ENCODE measurements around the gene FRS3.

The FRS3 gene

DNA sequence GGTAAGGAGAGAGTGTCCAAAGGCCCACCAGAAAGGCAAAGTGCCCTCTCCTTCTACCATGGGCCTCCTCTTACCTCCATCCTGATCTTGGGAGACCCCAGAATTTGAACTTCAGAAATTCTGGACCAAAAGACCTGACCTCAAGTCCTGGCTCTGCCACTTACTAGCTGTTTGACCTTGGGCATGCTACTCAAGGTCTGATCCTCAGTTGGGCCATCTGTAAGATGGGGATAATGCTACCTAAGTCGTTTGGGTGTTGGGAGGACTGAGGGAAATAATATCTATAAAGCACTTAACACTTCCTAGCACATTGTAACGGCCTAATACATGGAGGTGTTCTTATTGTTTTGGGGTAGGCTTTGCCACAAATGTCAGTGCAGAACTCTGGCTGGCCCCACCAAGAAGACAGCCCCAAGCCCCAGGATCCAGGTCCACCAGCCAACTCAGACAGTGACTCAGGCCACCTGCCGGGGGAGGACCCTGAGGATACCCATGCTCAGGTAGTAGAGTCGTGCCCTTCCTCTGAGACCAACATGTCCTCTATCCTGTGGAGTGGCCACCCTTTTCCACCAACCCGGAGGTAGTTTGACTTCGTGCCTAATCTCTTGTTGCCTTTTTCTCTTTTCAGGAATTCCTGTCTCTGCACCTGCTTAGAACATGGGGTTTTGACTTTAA lies 3.5 kb upstream of the FRS3 start:
- CTCF ChIA-PET, result no interaction called here
- TF ChIP-seq SP1 (IDR thresholded peaks at IDR 0.05), result no peak
- no peak for TF ChIP-seq NFRKB (IDR thresholded peaks at IDR 0.05)
- TF ChIP-seq FOXA1 (IDR thresholded peaks at IDR 0.05), result no peak
- no peak for TF ChIP-seq ARNT (IDR thresholded peaks at IDR 0.05)
- no peak for TF ChIP-seq BHLHE40 (IDR thresholded peaks at IDR 0.05; ENCODE audit: borderline replicate concordance)
- TF ChIP-seq CTBP1 (IDR thresholded peaks at IDR 0.05; ENCODE audit: borderline replicate concordance), result no peak
- TF ChIP-seq TARDBP (IDR thresholded peaks at IDR 0.05), result no peak
- TF ChIP-seq ELF4 (IDR thresholded peaks at IDR 0.05), result no peak
- TF ChIP-seq HDGF (IDR thresholded peaks at IDR 0.05; ENCODE audit: borderline replicate concordance), result no peak
- TF ChIP-seq, protein P1, sequence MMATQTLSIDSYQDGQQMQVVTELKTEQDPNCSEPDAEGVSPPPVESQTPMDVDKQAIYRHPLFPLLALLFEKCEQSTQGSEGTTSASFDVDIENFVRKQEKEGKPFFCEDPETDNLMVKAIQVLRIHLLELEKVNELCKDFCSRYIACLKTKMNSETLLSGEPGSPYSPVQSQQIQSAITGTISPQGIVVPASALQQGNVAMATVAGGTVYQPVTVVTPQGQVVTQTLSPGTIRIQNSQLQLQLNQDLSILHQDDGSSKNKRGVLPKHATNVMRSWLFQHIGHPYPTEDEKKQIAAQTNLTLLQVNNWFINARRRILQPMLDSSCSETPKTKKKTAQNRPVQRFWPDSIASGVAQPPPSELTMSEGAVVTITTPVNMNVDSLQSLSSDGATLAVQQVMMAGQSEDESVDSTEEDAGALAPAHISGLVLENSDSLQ (IDR thresholded peaks at IDR 0.05), result no peak
- TF ChIP-seq L3MBTL2 (conservative IDR thresholded peaks at IDR 0.05), result no peak
- no peak for TF ChIP-seq ZNF384 (IDR thresholded peaks at IDR 0.05)
- TF ChIP-seq SUZ12 (IDR thresholded peaks at IDR 0.05), result no peak
- TF ChIP-seq LEF1 (IDR thresholded peaks at IDR 0.05; ENCODE audit: borderline replicate concordance), result no peak
- TF ChIP-seq FOXK2 (IDR thresholded peaks at IDR 0.05), result no peak
- TF ChIP-seq FOXM1 (IDR thresholded peaks at IDR 0.05; ENCODE audit: borderline replicate concordance), result no peak
- DNase-seq (ENCODE audit: extremely low spot score), result no peak
- POLR2A ChIA-PET, result interaction anchor here (1.6 kb wide), 1 partner anchor 268 kb away, joined by 4 read pairs; the partner anchor contains the start of gene TAF8

DNA sequence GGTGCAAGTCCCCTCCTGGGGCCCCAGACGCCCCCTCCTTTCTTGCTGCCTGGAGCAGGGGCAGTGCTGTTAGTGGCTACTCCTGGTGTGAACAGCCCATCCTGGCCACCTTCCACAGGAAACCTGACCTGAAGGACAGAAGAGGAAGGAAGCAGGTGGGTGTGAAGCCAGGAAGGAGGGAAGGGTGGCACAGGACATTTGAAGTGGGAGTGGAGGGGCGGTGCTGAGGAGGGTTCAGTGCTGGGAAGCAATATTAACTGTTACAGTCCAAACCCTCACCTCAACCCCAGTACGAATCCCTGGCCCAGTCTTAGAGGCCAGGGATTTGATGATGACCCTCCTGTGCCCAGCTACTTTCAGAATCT lies 1.6 kb upstream of the FRS3 start:
- TF ChIP-seq NFRKB (IDR thresholded peaks at IDR 0.05) (no peak), FOXK2 (IDR thresholded peaks at IDR 0.05) (no peak), SUZ12 (IDR thresholded peaks at IDR 0.05) (no peak), FOXA1 (IDR thresholded peaks at IDR 0.05) (no peak)
- CTCF ChIA-PET, result interaction anchor here (0.6 to 1.9 kb wide), 4 partner anchors 77 to 263 kb away, joined by 3 to 8 read pairs (median 4); no protein-coding TSS in a partner anchor
- POLR2A ChIA-PET, result interaction anchor here (1.2 kb wide), 1 partner anchor 16 kb away, joined by 3 read pairs; no protein-coding TSS in a partner anchor
- no peak for DNase-seq (ENCODE audit: extremely low spot score)

DNA sequence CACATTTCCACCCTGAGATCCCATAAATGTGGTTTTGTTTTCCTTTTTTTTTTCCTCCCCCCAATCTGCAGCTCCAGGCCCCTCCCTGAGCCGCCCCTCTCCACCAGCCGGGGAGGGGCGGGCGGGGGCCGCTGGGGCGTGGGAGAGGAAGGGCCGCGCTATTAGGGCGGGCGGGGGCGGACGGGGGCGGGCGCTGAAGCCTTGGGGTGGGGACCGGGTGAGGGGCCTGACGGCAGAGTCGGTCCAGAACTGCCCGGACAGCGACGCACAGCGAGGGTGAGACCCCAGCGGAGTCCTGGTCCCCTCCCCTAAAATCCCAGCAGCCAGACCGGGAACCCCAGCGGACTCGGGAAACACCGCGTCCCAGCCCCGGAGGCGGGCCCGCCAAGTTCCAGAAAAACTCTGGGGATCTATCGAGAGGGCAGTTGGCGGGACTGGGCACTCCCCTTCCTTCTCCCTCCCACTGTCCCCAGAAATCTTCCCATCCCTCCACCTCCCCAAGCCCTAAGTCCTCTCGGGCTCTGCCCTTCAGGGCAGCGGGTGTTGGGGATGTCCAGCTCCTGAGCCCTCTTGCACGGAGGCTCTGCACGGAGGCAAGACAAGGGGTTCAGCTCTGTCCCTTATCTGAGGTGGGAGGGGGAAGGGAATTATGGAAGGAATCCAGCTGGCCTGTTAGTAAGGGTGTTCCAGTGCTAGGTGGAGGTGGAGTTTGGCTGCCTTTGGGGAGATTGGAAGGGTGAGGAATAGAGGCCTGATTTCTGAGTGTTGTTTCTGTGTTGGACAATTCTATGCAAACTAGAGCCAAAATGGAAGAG lies 1.1 kb upstream of the FRS3 start, which contains the start of gene PRICKLE4:
Gene PRICKLE4, plus strand, starts transcription at position 232 of the 815 bp plus-strand sequence. CDS start 2,692 bp downstream, outside the sequence.
- ChIA-PET CTCF (interaction anchor here (0.6 to 1.9 kb wide), 5 partner anchors 76 to 445 kb away, joined by 3 to 8 read pairs (median 3); no protein-coding TSS in a partner anchor), POLR2A (interaction anchor here (0.9 to 1.2 kb wide), 2 partner anchors 17 to 46 kb away, joined by 3 to 4 read pairs; no protein-coding TSS in a partner anchor)
- DNase-seq (ENCODE audit: extremely low spot score), result no peak
- TF ChIP-seq L3MBTL2 (conservative IDR thresholded peaks at IDR 0.05) (no peak), CTBP1 (IDR thresholded peaks at IDR 0.05; ENCODE audit: borderline replicate concordance) (no peak), ELF4 (IDR thresholded peaks at IDR 0.05) (no peak), FOXM1 (IDR thresholded peaks at IDR 0.05; ENCODE audit: borderline replicate concordance) (no peak), TARDBP (IDR thresholded peaks at IDR 0.05) (no peak), SP1 (IDR thresholded peaks at IDR 0.05) (no peak), ZNF384 (IDR thresholded peaks at IDR 0.05) (no peak), ARNT (IDR thresholded peaks at IDR 0.05) (no peak), HDGF (IDR thresholded peaks at IDR 0.05; ENCODE audit: borderline replicate concordance) (no peak), BHLHE40 (IDR thresholded peaks at IDR 0.05; ENCODE audit: borderline replicate concordance) (no peak)

DNA sequence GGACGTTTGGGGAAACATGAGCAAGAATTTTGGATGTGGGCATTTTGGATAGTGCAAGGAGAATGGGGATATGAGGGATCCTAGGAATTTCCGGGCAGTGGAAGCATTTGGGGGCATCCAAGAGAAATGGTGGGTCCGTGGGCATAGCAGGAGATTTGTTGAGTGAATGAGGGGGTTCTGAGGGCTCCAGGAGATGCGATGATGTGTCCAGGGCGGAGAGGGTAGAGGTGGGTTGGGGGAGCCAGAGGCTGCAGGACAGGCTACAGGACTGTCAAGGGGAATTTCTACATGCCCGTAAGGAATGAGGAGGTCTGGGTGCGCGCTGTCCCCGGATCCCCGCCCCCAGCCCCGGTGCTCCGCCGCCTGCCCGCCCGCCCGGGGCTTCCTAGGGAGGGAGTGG lies 364 bp downstream of the FRS3 start:
- TF ChIP-seq NFRKB (IDR thresholded peaks at IDR 0.05) (no peak), FOXM1 (IDR thresholded peaks at IDR 0.05; ENCODE audit: borderline replicate concordance) (no peak), SUZ12 (IDR thresholded peaks at IDR 0.05) (no peak)
- no peak for DNase-seq (ENCODE audit: extremely low spot score)
- POLR2A ChIA-PET, result no interaction called here
- CTCF ChIA-PET, result interaction anchor here (1.0 kb wide), 1 partner anchor 71 kb away, joined by 3 read pairs; no protein-coding TSS in a partner anchor

DNA sequence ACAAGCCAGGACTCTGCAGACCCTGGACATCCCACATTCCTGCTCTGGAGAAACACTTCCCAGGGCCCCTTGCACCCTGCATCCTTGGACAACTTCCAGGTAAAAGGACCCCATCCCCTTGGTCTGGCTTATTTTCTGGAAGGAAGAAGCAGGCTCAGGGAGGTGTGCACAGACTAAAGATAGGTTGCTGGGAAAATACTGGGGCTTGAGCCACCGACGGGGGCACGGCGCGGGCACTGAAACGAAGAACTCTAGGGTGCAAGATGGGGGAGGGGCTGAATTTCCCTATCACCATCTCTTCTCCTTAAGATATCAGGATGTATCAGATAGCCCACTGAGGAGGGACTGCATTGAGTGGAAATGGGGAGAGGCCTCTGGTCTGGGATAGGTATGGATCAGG lies 805 bp downstream of the FRS3 start:
- POLR2A ChIA-PET, result no interaction called here
- CTCF ChIA-PET, result no interaction called here
- TF ChIP-seq FOXM1 (IDR thresholded peaks at IDR 0.05; ENCODE audit: borderline replicate concordance) (no peak), SUZ12 (IDR thresholded peaks at IDR 0.05) (no peak), FOXK2 (IDR thresholded peaks at IDR 0.05) (no peak), HDGF (IDR thresholded peaks at IDR 0.05; ENCODE audit: borderline replicate concordance) (no peak), ELF4 (IDR thresholded peaks at IDR 0.05) (no peak), CTBP1 (IDR thresholded peaks at IDR 0.05; ENCODE audit: borderline replicate concordance) (no peak), L3MBTL2 (conservative IDR thresholded peaks at IDR 0.05) (no peak), NFRKB (IDR thresholded peaks at IDR 0.05) (no peak), SP1 (IDR thresholded peaks at IDR 0.05) (no peak), ZNF384 (IDR thresholded peaks at IDR 0.05) (no peak), LEF1 (IDR thresholded peaks at IDR 0.05; ENCODE audit: borderline replicate concordance) (no peak), FOXA1 (IDR thresholded peaks at IDR 0.05) (no peak)
- TF ChIP-seq, protein P1 (IDR thresholded peaks at IDR 0.05), result no peak

DNA sequence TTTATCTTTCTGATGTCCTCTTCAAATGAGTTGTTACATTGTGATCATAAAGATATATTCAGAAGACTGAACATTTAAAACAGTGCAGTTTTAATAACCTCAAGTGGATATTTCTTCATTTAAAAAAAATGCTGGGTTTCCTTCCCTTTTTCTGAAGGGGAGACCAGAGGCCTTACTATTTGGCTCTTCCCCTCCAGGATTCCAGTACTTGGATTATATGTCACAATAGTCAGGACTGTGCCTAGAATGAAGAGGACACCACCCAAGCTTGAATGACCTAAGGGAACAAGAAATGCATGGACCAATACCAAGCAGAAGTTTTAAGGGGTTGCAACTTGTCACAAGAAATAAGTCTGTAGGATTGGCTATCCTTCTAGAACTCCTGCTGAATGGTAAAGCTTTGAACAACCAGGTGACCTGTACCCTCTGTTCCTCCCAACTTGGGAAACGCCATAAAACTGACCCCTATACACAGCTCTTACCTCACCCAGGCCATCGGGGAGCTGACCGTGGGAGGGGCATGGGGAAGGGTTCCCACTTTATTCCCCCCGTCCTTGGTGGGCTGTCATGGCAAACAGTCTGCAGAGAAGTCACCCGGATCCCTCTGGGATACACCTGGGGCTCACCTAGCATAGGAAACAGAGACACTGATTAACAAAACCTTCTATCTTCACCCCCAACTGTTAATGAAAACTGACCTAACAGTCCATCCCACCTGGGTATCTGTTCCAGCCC lies 2.0 kb downstream of the FRS3 start:
- DNase-seq (ENCODE audit: extremely low spot score), result no peak
- ChIA-PET CTCF (interaction anchor here (0.8 kb wide), 1 partner anchor 253 kb away, joined by 3 read pairs; no protein-coding TSS in a partner anchor), POLR2A (no interaction called here)

More for the DNA sequence above, 805 bp downstream of the FRS3 start:
- no peak for DNase-seq (ENCODE audit: extremely low spot score)

More for the DNA sequence above, 2.0 kb downstream of the FRS3 start:
- TF ChIP-seq ELF4 (IDR thresholded peaks at IDR 0.05), result no peak
- no peak for TF ChIP-seq FOXK2 (IDR thresholded peaks at IDR 0.05)
- TF ChIP-seq HDGF (IDR thresholded peaks at IDR 0.05; ENCODE audit: borderline replicate concordance), result no peak
- TF ChIP-seq, protein P1 (IDR thresholded peaks at IDR 0.05), result no peak
- no peak for TF ChIP-seq ARNT (IDR thresholded peaks at IDR 0.05)
- TF ChIP-seq L3MBTL2 (conservative IDR thresholded peaks at IDR 0.05), result no peak
- TF ChIP-seq SUZ12 (IDR thresholded peaks at IDR 0.05), result no peak
- TF ChIP-seq FOXM1 (IDR thresholded peaks at IDR 0.05; ENCODE audit: borderline replicate concordance), result no peak
- TF ChIP-seq TARDBP (IDR thresholded peaks at IDR 0.05), result no peak
- no peak for TF ChIP-seq CTBP1 (IDR thresholded peaks at IDR 0.05; ENCODE audit: borderline replicate concordance)
- TF ChIP-seq BHLHE40 (IDR thresholded peaks at IDR 0.05; ENCODE audit: borderline replicate concordance), result no peak
- no peak for TF ChIP-seq ZNF384 (IDR thresholded peaks at IDR 0.05)
- TF ChIP-seq LEF1 (IDR thresholded peaks at IDR 0.05; ENCODE audit: borderline replicate concordance), result no peak
- no peak for TF ChIP-seq FOXA1 (IDR thresholded peaks at IDR 0.05)
- TF ChIP-seq SP1 (IDR thresholded peaks at IDR 0.05), result no peak
- no peak for TF ChIP-seq NFRKB (IDR thresholded peaks at IDR 0.05)
